GM18870 (cell line): ENCODE measurements around the gene BTNL9.
"Not testable (repeated sequence)": the region's sequence is repeated elsewhere in the genome, so short reads cannot be mapped to it uniquely, and the experiment has no call there.

Experiments used
- ATAC-seq: cut with Tn5 transposase; IDR thresholded peaks from one replicate; pipeline ENCODE4 v1.9.1; 2021; ENCODE audit warnings: moderate library complexity; ENCODE audit not compliant: unreplicated experiment

BTNL9 gene

GRCh38 chr5:181039931-181040630 lies at the start of gene BTNL9:
TSS of gene BTNL9 (plus strand) at chr5:181040266. CDS start at chr5:181045490, 5,224 bp downstream.
- ATAC-seq: no peak

GRCh38 chr5:180990882-180991242 lies 49.2 kb upstream of the BTNL9 start:
- ATAC-seq: no peak

GRCh38 chr5:181001947-181002346 lies 38.1 kb upstream of the BTNL9 start:
- no peak for ATAC-seq

- no peak for ATAC-seq
Observed at GRCh38 chr5:181005791-181006190, 34.3 kb upstream of the BTNL9 start.

DNA sequence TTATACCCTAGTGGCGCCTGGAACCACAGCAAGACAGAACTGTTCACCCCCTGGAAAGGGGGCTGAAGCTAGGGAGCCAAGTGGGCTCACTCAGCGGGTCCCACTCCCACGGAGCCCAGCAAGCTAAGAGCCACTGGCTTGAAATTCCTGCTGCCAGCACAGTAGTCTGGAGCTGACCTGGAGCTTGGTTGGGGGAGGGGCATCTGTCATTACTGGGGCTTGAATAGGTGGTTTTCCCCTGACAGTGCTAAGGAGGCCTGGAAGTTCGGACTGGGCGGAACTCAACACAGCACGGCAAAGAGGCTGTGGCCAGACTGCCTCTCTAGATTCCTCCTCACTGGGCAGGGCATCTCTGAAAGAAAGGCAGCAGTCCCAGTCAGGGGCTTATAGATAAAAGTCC lies 31.9 kb upstream of the BTNL9 start:
- no peak for ATAC-seq

GRCh38 chr5:181010018-181010417 lies 30.0 kb upstream of the BTNL9 start:
- ATAC-seq: not testable (repeated sequence)

DNA sequence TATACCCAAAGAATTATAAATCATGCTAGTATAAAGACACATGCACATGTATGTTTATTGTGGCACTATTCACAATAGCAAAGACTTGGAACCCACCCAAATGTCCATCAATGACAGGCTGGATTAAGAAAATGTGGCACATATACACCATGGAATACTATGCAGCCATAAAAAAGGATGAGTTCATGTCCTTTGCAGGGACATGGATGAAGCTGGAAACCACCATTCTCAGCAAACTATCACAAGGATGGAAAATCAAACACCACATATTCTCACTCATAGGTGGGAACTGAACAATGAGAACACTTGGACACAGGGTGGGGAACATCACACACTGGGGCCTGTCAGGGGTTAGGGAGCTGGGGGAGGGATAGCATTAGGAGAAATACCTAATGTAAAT lies 25.4 kb upstream of the BTNL9 start:
- not testable (repeated sequence) for ATAC-seq

- not testable (repeated sequence) for ATAC-seq
Observed at GRCh38 chr5:181017448-181017847, 22.6 kb upstream of the BTNL9 start.

DNA sequence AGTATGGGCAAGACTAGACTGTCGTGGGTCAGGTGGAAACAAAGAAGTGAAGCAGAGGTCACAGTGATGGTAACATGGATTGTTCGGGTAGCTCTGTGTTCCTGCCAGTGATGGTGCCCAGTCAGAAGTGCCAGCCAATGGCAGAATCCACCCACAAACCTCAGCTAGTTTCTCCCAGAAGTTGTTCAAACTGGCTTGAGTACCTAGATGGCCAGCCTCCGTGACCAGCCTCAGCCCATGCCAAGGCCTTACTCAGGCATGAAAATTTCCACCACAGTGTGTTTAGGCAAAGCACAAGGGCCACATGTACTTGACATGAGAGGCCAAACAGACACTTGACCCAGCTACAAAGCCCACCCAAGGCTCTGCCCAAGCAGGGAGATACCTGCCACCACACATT lies 19.4 kb upstream of the BTNL9 start:
- ATAC-seq: no peak

DNA sequence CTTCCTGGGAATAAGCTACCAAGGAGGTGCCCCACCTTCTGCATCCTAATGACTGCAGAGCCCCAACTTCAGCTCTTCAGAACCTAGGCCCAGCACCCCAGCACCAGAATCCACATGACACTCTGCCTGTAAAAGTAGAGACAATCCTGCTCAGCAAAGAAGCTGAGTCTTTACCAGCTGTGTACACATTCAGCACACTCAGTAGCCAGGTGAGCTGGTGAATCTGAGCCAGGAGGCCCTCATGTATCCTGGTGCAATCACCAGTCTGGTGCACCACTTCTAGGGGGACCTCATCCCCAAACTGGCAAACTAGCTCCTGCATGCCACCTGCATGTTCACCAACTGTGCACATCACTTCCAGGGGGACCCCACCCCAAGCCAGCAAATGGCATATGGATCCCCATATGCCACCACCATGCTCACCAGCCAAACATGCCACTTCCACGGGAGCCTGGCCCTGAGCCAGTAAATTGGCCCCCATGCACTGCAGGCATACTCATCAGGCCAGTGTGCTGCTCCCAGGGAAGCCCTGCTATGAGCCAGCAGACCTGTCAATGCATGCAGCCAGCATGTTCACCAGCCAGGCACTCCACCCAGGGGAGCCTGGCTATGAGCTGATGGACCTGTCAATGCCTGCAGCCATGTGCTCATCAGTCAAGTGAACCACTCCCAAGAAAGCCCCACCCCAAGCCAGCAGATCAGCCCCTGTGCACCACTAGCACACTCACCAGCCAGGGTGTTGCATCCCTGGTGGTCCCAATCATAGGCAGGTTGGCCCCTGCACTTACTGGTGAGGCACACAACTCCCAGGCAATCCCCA lies 15.6 kb upstream of the BTNL9 start:
- ATAC-seq: no peak

DNA sequence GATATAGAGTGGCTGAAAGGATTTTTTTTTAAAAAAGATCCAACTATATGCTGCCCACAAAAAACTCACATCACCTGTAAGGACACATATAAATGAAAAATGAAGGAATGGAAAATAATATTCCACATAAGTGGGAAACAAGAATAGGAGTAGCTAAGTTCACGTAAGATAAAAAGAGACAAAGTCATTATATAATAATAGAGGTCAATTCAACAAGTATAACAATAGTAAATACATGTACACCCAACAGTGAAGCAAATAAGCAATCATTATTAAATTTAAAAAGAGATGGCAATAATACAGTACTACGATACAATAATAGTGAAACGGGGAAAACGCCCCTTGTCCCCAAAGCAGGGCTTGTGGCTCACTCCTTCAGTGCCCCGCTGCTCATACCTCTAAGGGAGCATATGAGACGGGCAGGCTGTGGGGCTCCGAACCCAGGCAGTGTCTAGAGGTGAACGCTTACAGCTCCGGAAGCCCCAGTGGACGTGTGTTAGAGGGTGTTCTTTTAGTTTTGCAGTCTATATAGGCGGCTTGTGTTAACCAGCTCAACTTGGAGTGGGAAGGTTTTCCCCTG lies 12.5 kb upstream of the BTNL9 start:
- no peak for ATAC-seq

DNA sequence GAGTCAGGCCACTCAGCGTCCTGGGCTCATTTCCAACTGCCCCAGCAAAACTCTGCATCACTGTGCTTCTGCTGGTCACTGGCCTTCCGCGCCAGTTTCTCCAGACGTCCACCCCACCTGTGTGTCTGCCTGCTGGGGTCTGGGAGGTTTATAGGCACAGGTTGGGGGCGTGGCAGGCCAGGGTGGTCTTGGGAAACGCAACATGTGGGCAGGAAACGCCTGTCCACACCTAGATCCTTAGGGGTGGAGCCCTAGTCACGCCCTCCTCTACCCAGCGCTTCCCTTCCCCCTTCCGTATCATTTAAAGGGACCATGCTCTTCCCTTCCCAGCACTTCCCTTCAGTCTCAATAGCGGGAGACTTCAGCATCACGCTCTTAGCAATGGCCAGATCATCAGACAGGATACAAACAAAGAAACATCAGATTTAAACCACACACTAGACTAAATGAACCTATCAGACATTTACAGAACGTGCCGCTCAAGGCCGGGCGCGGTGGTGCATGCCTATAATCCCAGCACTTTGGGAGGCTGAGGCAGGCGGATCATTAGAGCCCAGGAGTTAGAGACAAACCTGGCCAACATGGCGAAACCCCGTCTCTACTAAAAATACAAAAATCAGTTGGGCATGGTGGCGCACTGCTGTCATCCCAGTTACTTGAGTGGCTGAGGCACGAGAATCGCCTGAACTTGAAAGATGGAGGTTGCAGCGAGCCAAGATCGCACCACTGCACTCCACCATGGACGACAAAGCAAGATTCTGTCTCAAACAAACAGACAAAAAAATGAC lies 11.8 kb upstream of the BTNL9 start:
- ATAC-seq: no peak

DNA sequence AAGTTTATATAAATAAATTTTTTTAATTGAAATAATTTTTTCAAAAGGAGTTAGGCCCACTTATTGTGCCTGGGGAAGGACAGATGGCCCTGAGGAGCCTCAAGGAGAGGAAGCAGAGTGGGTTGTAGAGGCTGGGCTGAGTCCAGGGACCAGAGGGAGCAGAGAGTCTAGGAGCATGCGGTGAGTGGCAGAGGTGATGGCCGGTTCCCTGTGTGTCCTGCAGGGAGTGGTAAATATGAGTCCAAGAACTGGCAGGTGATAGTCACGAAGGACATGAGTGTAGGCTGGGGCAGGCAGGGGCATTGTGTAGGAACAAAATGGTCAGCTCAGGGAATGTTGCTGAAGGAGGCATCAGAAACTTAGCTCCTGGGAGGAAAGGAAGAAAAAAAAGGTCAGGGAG lies 8.3 kb upstream of the BTNL9 start:
- no peak for ATAC-seq

GRCh38 chr5:181035991-181036815 lies 3.9 kb upstream of the BTNL9 start:
- no peak for ATAC-seq

GRCh38 chr5:181036816-181037364 lies 3.2 kb upstream of the BTNL9 start:
- ATAC-seq: no peak

DNA sequence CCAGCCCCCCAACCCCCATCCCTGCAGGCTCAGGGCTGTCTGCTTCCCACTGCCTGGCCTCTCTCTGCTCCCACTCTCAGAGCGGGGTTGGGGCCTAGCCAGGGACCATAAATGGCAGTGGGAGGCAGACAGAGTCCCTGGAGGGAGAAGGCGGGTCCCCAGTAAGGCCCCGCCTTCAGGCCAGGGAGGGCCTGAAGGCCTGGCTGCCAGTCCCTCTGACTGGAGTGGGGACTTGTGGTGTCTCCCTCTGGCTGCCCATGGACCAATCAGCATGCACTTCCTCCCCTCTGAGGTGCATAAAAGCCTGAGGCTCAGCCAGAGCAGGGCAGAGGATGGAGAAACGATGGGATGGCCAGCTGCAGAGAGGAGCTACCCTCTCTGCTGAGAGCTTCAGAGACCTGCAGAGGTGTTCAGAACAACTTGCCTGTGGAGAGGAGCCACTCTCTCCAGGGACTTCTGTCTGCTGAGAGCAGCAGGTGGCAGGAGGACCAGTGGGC lies 2.7 kb upstream of the BTNL9 start:
- no peak for ATAC-seq

DNA sequence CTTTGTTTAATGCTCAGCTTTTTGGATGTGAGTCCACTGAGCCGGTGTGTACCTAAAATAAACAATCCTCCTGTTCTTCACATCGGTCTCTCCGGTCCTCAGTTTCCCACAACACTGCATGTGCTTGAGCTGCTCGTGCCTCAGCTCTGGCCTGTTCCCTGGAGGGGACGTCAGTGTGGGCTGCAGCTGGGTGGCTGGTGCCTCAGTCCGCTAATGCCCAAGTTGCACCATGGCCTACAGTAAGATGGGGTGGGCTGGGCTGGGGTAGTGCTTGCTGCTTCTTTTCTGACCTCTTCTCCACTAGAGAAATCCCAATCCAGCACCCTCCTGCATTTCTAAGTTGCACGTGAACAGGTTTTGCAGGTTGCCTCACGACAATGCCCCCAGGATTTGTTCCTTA lies 595 bp upstream of the BTNL9 start:
- ATAC-seq: no peak

- no peak for ATAC-seq
Observed at GRCh38 chr5:181040631-181040945, 522 bp downstream of the BTNL9 start.

DNA sequence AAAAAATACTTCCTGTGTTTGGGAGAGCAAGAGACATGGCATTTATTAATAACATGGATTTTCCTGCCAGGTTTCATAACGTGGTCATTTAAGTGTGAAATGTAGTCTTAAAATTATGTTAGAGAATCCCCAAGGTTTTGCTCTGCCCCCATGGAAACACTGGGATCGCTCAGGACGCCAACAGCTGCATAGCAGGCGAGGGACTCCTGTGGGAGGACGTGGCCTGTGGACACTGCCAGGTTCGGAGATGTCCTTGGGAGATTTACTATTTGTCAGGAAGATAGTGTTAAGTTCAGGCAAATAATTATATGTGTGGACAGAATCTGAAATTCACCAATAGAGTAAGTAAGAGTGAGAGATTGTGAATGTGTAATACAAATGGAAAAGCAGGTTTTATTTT lies 977 bp downstream of the BTNL9 start:
- no peak for ATAC-seq

- no peak for ATAC-seq
Observed at GRCh38 chr5:181042036-181042713, 2.1 kb downstream of the BTNL9 start.
